Neural progenitor cell (in vitro differentiated cells): ENCODE results near the gene NELFCD. TPM values are rescaled to one million over a fixed set of nuclear protein-coding genes. Genes with fewer than 3 reads are reported as not detected.
A peak's percentile ranks its signal among the peaks of the same experiment; 100 is the strongest.
"Not testable (repeated sequence)": the region's sequence is repeated elsewhere in the genome, so short reads cannot be mapped to it uniquely, and the experiment has no call there.

Experiments used
- DNase-seq: peaks from one replicate; pipeline ENCODE4 v3.0.0-alpha.2; 2016; ENCODE audit warnings: low spot score
- H2AFZ ChIP-seq: fragments of 200-600 bp; sonication (generic); replicated peaks from 2 replicates; pipeline ENCODE4 v1.6.1; 2016; ENCODE audit warnings: antibody characterized with exemption
- H3F3A ChIP-seq: fragments of 200-600 bp; sonication (generic); 2 replicates; pipeline ENCODE4 v1.6.1; 2016; ENCODE audit warnings: antibody characterized with exemption, low read depth
- H3K27ac ChIP-seq: fragments of 200-600 bp; sonication (generic); 2 replicates; pipeline ENCODE4 v1.5.1; 2016; ENCODE audit warnings: mild to moderate bottlenecking
- H3K27me3 ChIP-seq: fragments of 200-600 bp; sonication (generic); 2 replicates; pipeline ENCODE4 v1.6.1; 2016; ENCODE audit warnings: mild to moderate bottlenecking, moderate library complexity
- H3K36me3 ChIP-seq: fragments of 200-600 bp; sonication (generic); 2 replicates; pipeline ENCODE4 v1.5.1; 2016
- H3K4me1 ChIP-seq: fragments of 200-600 bp; sonication (generic); 2 replicates; pipeline ENCODE4 v1.6.1; 2016; ENCODE audit warnings: mixed run types
- H3K4me2 ChIP-seq: fragments of 200-600 bp; sonication (generic); 2 replicates; pipeline ENCODE4 v1.6.1; 2016
- H3K4me3 ChIP-seq: fragments of 200-600 bp; sonication (generic); 2 replicates; pipeline ENCODE4 v1.5.1; 2016
- H3K79me2 ChIP-seq: fragments of 200-600 bp; sonication (generic); 2 replicates; pipeline ENCODE4 v1.6.1; 2016; ENCODE audit warnings: low read depth
- H3K9ac ChIP-seq: fragments of 200-600 bp; sonication (generic); 2 replicates; pipeline ENCODE4 v1.6.1; 2016
- H3K9me3 ChIP-seq: fragments of 200-600 bp; sonication (generic); 2 replicates; pipeline ENCODE4 v1.5.1; 2016; ENCODE audit warnings: low read depth
- H4K20me1 ChIP-seq: fragments of 200-600 bp; sonication (generic); 2 replicates; pipeline ENCODE4 v1.6.1; 2016; ENCODE audit warnings: low read depth
- H3K27ac Mint-ChIP-seq: 3 replicates; pipeline ENCODE4 v1.8.0; 2021; ENCODE audit warnings: mixed read lengths
- H3K27me3 Mint-ChIP-seq: 2 replicates; pipeline ENCODE4 v1.8.0; 2022; ENCODE audit warnings: low read depth, mild to moderate bottlenecking, inconsistent platforms, moderate library complexity, mixed read lengths; ENCODE audit not compliant: insufficient read depth
- H3K36me3 Mint-ChIP-seq: 3 replicates; pipeline ENCODE4 v1.8.0; 2021; ENCODE audit warnings: mixed read lengths
- H3K4me1 Mint-ChIP-seq: 3 replicates; pipeline ENCODE4 v1.8.0; 2021; ENCODE audit warnings: mixed read lengths
- H3K4me3 Mint-ChIP-seq: 3 replicates; pipeline ENCODE4 v1.8.0; 2021; ENCODE audit warnings: mild to moderate bottlenecking, moderate library complexity, mixed read lengths
- H3K9me3 Mint-ChIP-seq: 3 replicates; pipeline ENCODE4 v1.8.0; 2020; ENCODE audit warnings: mixed read lengths
- CTCF ChIP-seq: fragments of 200-600 bp; sonication (generic); IDR thresholded peaks from 2 replicates; pipeline ENCODE4 v1.5.1; 2017; ENCODE audit warnings: antibody characterized with exemption, mild to moderate bottlenecking
- EZH2 ChIP-seq: fragments of 200-600 bp; sonication (generic); IDR thresholded peaks from 2 replicates; pipeline ENCODE4 v1.6.1; 2017; ENCODE audit warnings: antibody characterized with exemption, mild to moderate bottlenecking, moderate library complexity
- EZH2phosphoT487 ChIP-seq: fragments of 200-600 bp; sonication (generic); IDR thresholded peaks from 2 replicates; pipeline ENCODE4 v1.6.1; 2017; ENCODE audit warnings: antibody characterized with exemption
- total RNA-seq: library from RNA; depleted of rRNA; stranded (reverse); fragments of >200 nt; gene quantifications from 2 replicates; pipeline ENCODE4 v1.2.3, GENCODE V29; 2015; ENCODE audit warnings: low replicate concordance

Gene NELFCD
- total RNA-seq, 1 donor from 2014 or later: 58.9 TPM

- Histone ChIP-seq H3K4me3 (no peak overlapping the region), H3K9me3 (no peaks in the 10 kb centered on the region), H3K36me3 (no peaks in the 10 kb centered on the region), H4K20me1 (no peaks in the 10 kb centered on the region), H3K27ac (no peak overlapping the region), H2AFZ (no peak overlapping the region), H3K79me2 (no peaks in the 10 kb centered on the region), H3F3A (no peaks in the 10 kb centered on the region), H3K4me2 (no peak overlapping the region), H3K4me1 (no peaks in the 10 kb centered on the region), H3K9ac (no peak overlapping the region), H3K27me3 (no peaks in the 10 kb centered on the region)
- Mint-ChIP-seq H3K9me3 (peaks cover 4% of the 10 kb centered on the region), H3K4me1 (no peaks in the 10 kb centered on the region), H3K4me3 (no peak overlapping the region), H3K27ac (no peak overlapping the region), H3K27me3 (no peaks in the 10 kb centered on the region), H3K36me3 (no peaks in the 10 kb centered on the region)
- TF ChIP-seq EZH2phosphoT487: no peak
- TF ChIP-seq EZH2: no peak
- no peak for TF ChIP-seq CTCF
- no peak for DNase-seq
Measured at GRCh38 chr20:58953050-58953449, 28.0 kb upstream of the NELFCD start.

GRCh38 chr20:58956078-58956477, 25.0 kb upstream of the NELFCD start:
- H3K27ac Mint-ChIP-seq: no peak overlapping the region
- H2AFZ ChIP-seq: no peak overlapping the region
- no peaks in the 10 kb centered on the region for H3K36me3 Mint-ChIP-seq
- H3F3A ChIP-seq: peaks cover 3% of the 10 kb centered on the region
- H3K9me3 Mint-ChIP-seq: peaks cover 4% of the 10 kb centered on the region
- H3K9me3 ChIP-seq: no peaks in the 10 kb centered on the region
- H3K4me3 Mint-ChIP-seq: no peak overlapping the region
- no peaks in the 10 kb centered on the region for H3K4me1 ChIP-seq
- no peaks in the 10 kb centered on the region for H3K27me3 ChIP-seq
- no peak overlapping the region for H3K27ac ChIP-seq
- H3K9ac ChIP-seq: no peak overlapping the region
- DNase-seq: no peak
- H4K20me1 ChIP-seq: no peaks in the 10 kb centered on the region
- H3K79me2 ChIP-seq: no peaks in the 10 kb centered on the region
- no peak overlapping the region for H3K4me2 ChIP-seq
- H3K4me1 Mint-ChIP-seq: no peaks in the 10 kb centered on the region
- no peak overlapping the region for H3K4me3 ChIP-seq
- no peak for TF ChIP-seq EZH2
- H3K36me3 ChIP-seq: no peaks in the 10 kb centered on the region
- H3K27me3 Mint-ChIP-seq: peaks cover 3% of the 10 kb centered on the region

GRCh38 chr20:58959652-58960051, 21.4 kb upstream of the NELFCD start:
- H3K27ac Mint-ChIP-seq: no peak overlapping the region
- Histone ChIP-seq H3K4me1 (no peaks in the 10 kb centered on the region), H3K79me2 (no peaks in the 10 kb centered on the region), H3K9me3 (no peaks in the 10 kb centered on the region), H3K27ac (no peak overlapping the region), H3K36me3 (no peaks in the 10 kb centered on the region), H3K27me3 (no peaks in the 10 kb centered on the region), H3K9ac (no peak overlapping the region), H4K20me1 (no peaks in the 10 kb centered on the region), H3K4me2 (no peak overlapping the region), H2AFZ (no peak overlapping the region), H3K4me3 (no peak overlapping the region), H3F3A (peaks cover 3% of the 10 kb centered on the region)
- no peak overlapping the region for H3K4me3 Mint-ChIP-seq
- no peak for DNase-seq
- H3K36me3 Mint-ChIP-seq: no peaks in the 10 kb centered on the region
- peaks cover 6% of the 10 kb centered on the region for H3K27me3 Mint-ChIP-seq
- H3K9me3 Mint-ChIP-seq: peaks cover 9% of the 10 kb centered on the region
- TF ChIP-seq EZH2 (no peak), CTCF (no peak), EZH2phosphoT487 (no peak)
- H3K4me1 Mint-ChIP-seq: no peaks in the 10 kb centered on the region

- Histone ChIP-seq H3K4me1 (peaks cover 10% of the 10 kb centered on the region), H4K20me1 (no peaks in the 10 kb centered on the region), H3K4me2 (no peak overlapping the region), H2AFZ (no peak overlapping the region), H3K9me3 (no peaks in the 10 kb centered on the region), H3K27me3 (no peaks in the 10 kb centered on the region), H3F3A (peaks cover 3% of the 10 kb centered on the region), H3K9ac (no peak overlapping the region), H3K27ac (no peak overlapping the region), H3K4me3 (no peak overlapping the region), H3K79me2 (no peaks in the 10 kb centered on the region), H3K36me3 (no peaks in the 10 kb centered on the region)
- TF ChIP-seq CTCF (peak; percentile 24), EZH2phosphoT487 (no peak), EZH2 (no peak)
- no peak overlapping the region for H3K27ac Mint-ChIP-seq
- no peak for DNase-seq
- H3K36me3 Mint-ChIP-seq: no peaks in the 10 kb centered on the region
- peaks cover 3% of the 10 kb centered on the region for H3K4me1 Mint-ChIP-seq
- peaks cover 8% of the 10 kb centered on the region for H3K9me3 Mint-ChIP-seq
- no peak overlapping the region for H3K4me3 Mint-ChIP-seq
- H3K27me3 Mint-ChIP-seq: peaks cover 8% of the 10 kb centered on the region
Measured at GRCh38 chr20:58963060-58963584, 17.9 kb upstream of the NELFCD start.

GRCh38 chr20:58963922-58964321, 17.1 kb upstream of the NELFCD start:
- not testable (repeated sequence) for H3K4me2 ChIP-seq, H3K79me2 ChIP-seq, H2AFZ ChIP-seq, H3K4me3 Mint-ChIP-seq, DNase-seq, H3K9me3 ChIP-seq, H3K27ac ChIP-seq, H3K36me3 Mint-ChIP-seq, H3K36me3 ChIP-seq, H3K4me1 ChIP-seq, H3K4me1 Mint-ChIP-seq, H3K9ac ChIP-seq, H4K20me1 ChIP-seq, H3K27me3 Mint-ChIP-seq, H3K27me3 ChIP-seq, H3K4me3 ChIP-seq, H3K27ac Mint-ChIP-seq, H3F3A ChIP-seq
- peaks cover 12% of the 10 kb centered on the region for H3K9me3 Mint-ChIP-seq
